HG03558 (cell line): Measurements from ENCODE around the gene PJA1.

ENCODE experiments used
- ATAC-seq: cut with Tn5 transposase; IDR thresholded peaks from one replicate; pipeline ENCODE4 v1.9.1; 2021; ENCODE audit warnings: moderate number of reproducible peaks; ENCODE audit not compliant: unreplicated experiment; ENCODE audit errors: extremely low read depth

PJA1 gene

DNA sequence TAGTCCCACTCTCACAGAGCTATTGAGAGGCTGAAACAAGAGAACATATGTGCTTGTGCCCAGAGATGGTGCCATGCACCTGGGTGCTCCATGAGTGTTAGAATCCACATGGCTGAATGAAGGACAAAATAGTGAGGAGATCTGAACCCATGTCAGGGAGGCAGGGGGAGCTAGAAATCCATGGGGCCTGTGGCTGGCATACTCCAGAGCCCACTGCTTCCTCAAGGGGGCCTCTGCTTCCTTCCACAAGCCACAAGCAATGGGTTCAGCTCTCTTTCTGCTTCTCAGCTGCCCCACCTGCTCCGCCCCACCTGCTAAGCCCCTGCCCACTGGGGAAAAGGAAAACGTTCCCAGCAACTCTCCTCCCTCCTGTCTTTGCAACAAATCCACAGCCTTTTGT is 46.1 kb downstream of the PJA1 start:
- ATAC-seq: no peak

DNA sequence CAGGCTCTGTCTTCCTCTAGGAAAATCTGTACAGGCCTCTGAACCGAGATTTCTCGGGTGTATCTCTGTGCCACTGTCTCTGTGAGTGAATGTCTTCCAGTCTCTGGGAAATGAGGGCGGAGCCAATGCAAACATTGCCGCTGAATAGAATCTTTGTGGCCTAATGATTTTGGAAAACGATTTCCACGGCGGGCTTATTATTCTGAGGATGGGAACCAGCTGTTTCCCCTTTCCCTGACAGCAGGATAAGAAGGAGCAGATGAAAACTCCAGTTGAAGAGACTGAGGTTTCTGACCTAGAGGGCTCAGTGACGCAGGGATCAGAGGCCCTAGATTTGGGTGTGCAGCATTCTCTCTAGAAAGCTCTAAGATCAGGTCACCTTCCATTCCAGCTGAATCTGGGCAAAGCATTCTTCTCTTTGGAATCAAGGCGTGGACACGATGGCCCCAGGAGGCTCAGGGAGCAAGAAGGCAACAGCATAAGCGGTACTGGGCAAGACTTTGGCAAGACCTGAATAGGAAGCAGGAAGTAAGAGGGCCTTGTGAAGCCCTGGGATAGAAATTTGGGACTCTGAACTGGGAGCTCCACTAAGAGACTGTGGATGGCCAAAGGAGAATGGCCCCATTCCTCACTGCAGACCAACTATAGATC is 47.3 kb downstream of the PJA1 start:
- no peak for ATAC-seq

GRCh38 chrX:69116077-69116476 is 49.2 kb downstream of the PJA1 start:
- ATAC-seq: no peak

GRCh38 chrX:69113723-69114122 is 51.5 kb downstream of the PJA1 start:
- ATAC-seq: no peak
